WTC11 (cell line): ENCODE measurements around the gene RASSF1. TPM values are rescaled to one million over a fixed set of nuclear protein-coding genes. Genes with fewer than 3 reads are reported as not detected.

ENCODE experiments used
- ATAC-seq: fragments of 200-7000 bp; cut with Tn5 transposase; 2 replicates; pipeline ENCODE4 v1.10.0; 2021; ENCODE audit warnings: mild to moderate bottlenecking, moderate library complexity
- CTCF ChIA-PET: fragments of 300-600 bp; sonication (Branson Sonifier 250); formaldehyde crosslinking; loops from one replicate; lab custom pipeline; 2021; ENCODE audit warnings: antibody characterized with exemption; lab: Charles Lee
- POLR2A ChIA-PET: fragments of 350-600 bp; sonication (Branson Sonifier 250); formaldehyde crosslinking; loops from one replicate; lab custom pipeline; 2021; ENCODE audit warnings: antibody characterized with exemption; lab: Charles Lee
- DNase-seq: peaks from one replicate; pipeline ENCODE4 v3.0.0; 2021; ENCODE audit warnings: low spot score
- H3K27ac Mint-ChIP-seq: 2 replicates; pipeline ENCODE4 v1.8.0; 2021; ENCODE audit warnings: mixed read lengths
- H3K27me3 Mint-ChIP-seq: 2 replicates; pipeline ENCODE4 v1.8.0; 2021; ENCODE audit warnings: low read depth, mild to moderate bottlenecking, moderate library complexity, mixed read lengths
- H3K36me3 Mint-ChIP-seq: 2 replicates; pipeline ENCODE4 v1.8.0; 2021; ENCODE audit warnings: mixed read lengths
- H3K4me1 Mint-ChIP-seq: 2 replicates; pipeline ENCODE4 v1.8.0; 2022; ENCODE audit warnings: mixed read lengths
- H3K4me3 Mint-ChIP-seq: 2 replicates; pipeline ENCODE4 v1.8.0; 2021; ENCODE audit warnings: mild to moderate bottlenecking, moderate library complexity, mixed read lengths
- H3K9me3 Mint-ChIP-seq: 2 replicates; pipeline ENCODE4 v1.8.0; 2021; ENCODE audit warnings: mixed read lengths
- AFF4 ChIP-seq: sonication (generic); formaldehyde crosslinking; IDR thresholded peaks from 2 replicates; pipeline ENCODE4 v1.8.1; 2023; ENCODE audit warnings: mild to moderate bottlenecking, missing genetic modification reagents, borderline replicate concordance
- ATF1 ChIP-seq: sonication (generic); formaldehyde crosslinking; IDR thresholded peaks from 2 replicates; pipeline ENCODE4 v1.8.1; 2023; ENCODE audit warnings: mild to moderate bottlenecking, moderate library complexity, missing genetic modification reagents
- E2F5 ChIP-seq: sonication (generic); formaldehyde crosslinking; IDR thresholded peaks from 2 replicates; pipeline ENCODE4 v1.8.1; 2022; ENCODE audit warnings: mild to moderate bottlenecking, moderate library complexity, missing genetic modification reagents
- GTF2I ChIP-seq: fragments of 250-450 bp; sonication (Bioruptor Pico); conservative IDR thresholded peaks from 2 replicates; pipeline ENCODE4 v1.4.0; 2021; ENCODE audit warnings: mild to moderate bottlenecking
- HMGA2 ChIP-seq: fragments of 250-450 bp; sonication (Bioruptor Pico); IDR thresholded peaks from 2 replicates; pipeline ENCODE4 v1.4.0; 2021; ENCODE audit warnings: mild to moderate bottlenecking, moderate library complexity
- HMGXB4 ChIP-seq: sonication (generic); formaldehyde crosslinking; IDR thresholded peaks from 2 replicates; pipeline ENCODE4 v1.8.1; 2023; ENCODE audit warnings: mild to moderate bottlenecking, moderate library complexity, missing genetic modification reagents
- NFATC4 ChIP-seq: fragments of 250-450 bp; sonication (Bioruptor Pico); IDR thresholded peaks from 2 replicates; pipeline ENCODE4 v1.9.0; 2021; ENCODE audit warnings: mild to moderate bottlenecking
- NFYB ChIP-seq: sonication (generic); formaldehyde crosslinking; conservative IDR thresholded peaks from 2 replicates; pipeline ENCODE4 v1.8.0; 2022; ENCODE audit warnings: low read depth, missing genetic modification reagents
- NR1H2 ChIP-seq: sonication (generic); formaldehyde crosslinking; IDR thresholded peaks from 2 replicates; pipeline ENCODE4 v1.9.0; 2021; ENCODE audit warnings: mild to moderate bottlenecking, moderate library complexity, missing genetic modification reagents
- NR3C1 ChIP-seq: sonication (generic); formaldehyde crosslinking; conservative IDR thresholded peaks from 2 replicates; pipeline ENCODE4 v1.8.1; 2023; ENCODE audit warnings: low read depth, mild to moderate bottlenecking, missing genetic modification reagents
- SMAD3 ChIP-seq: sonication (generic); formaldehyde crosslinking; IDR thresholded peaks from 2 replicates; pipeline ENCODE4 v1.8.0; 2022; ENCODE audit warnings: missing genetic modification reagents, mild to moderate bottlenecking, borderline replicate concordance
- TCF7 ChIP-seq: sonication (generic); formaldehyde crosslinking; IDR thresholded peaks from 2 replicates; pipeline ENCODE4 v1.8.0; 2022; ENCODE audit warnings: mild to moderate bottlenecking, low read depth, missing genetic modification reagents, moderate library complexity
- TP53 ChIP-seq: sonication (generic); formaldehyde crosslinking; IDR thresholded peaks from 2 replicates; pipeline ENCODE4 v1.8.1; 2023; ENCODE audit warnings: mild to moderate bottlenecking, missing genetic modification reagents
- ZNF138 ChIP-seq: sonication (generic); formaldehyde crosslinking; conservative IDR thresholded peaks from 2 replicates; pipeline ENCODE4 v1.8.1; 2022; ENCODE audit warnings: mild to moderate bottlenecking, moderate library complexity, missing genetic modification reagents
- ZNF281 ChIP-seq: sonication (generic); formaldehyde crosslinking; IDR thresholded peaks from 2 replicates; pipeline ENCODE4 v1.8.0; 2023; ENCODE audit warnings: mild to moderate bottlenecking, missing genetic modification reagents
- ZNF512 ChIP-seq: sonication (generic); formaldehyde crosslinking; IDR thresholded peaks from 2 replicates; pipeline ENCODE4 v1.8.1; 2022; ENCODE audit warnings: missing genetic modification reagents, borderline replicate concordance
- ZNF532 ChIP-seq: fragments of 250-450 bp; sonication (Bioruptor Pico); IDR thresholded peaks from 2 replicates; pipeline ENCODE4 v1.9.0; 2021; ENCODE audit warnings: mild to moderate bottlenecking, borderline replicate concordance
- total RNA-seq: library from RNA; stranded (reverse); gene quantifications from 3 replicates; pipeline ENCODE4 v1.2.3, GENCODE V29; 2021

Gene RASSF1
- total RNA-seq, 1 experiment from 2014 or later: 14.5 TPM

- TF ChIP-seq E2F5 (CRISPR knock-in tag): no peak
- TF ChIP-seq ZNF512: no peak
- TF ChIP-seq SMAD3 (CRISPR knock-in tag): no peak
Measured at GRCh38 chr3:50356553-50356952, 15.9 kb upstream of the RASSF1 start (continued).

GRCh38 chr3:50355829-50356552, 15.4 kb upstream of the RASSF1 start:
- Mint-ChIP-seq H3K9me3 (no peaks in the 10 kb centered on the region), H3K27ac (no peak overlapping the region), H3K4me1 (peaks cover 29% of the 10 kb centered on the region), H3K4me3 (no peak overlapping the region), H3K27me3 (peaks cover 2% of the 10 kb centered on the region; the same call in 1 of the 2 replicates), H3K36me3 (peaks cover 14% of the 10 kb centered on the region)
- CTCF ChIA-PET: interaction anchor here (0.9 to 2.4 kb wide), 5 partner anchors 9 to 256 kb away, joined by 4 to 6 read pairs (median 4); partner anchors contain the start of genes CISH and ZMYND10
- ATAC-seq (no peak), DNase-seq (no peak)
- POLR2A ChIA-PET: no interaction called here
- no peak for TF ChIP-seq GTF2I
- TF ChIP-seq E2F5 (CRISPR knock-in tag): no peak
- no peak for TF ChIP-seq ZNF532
- TF ChIP-seq NFATC4 (CRISPR knock-in tag): no peak
- no peak for TF ChIP-seq ZNF281
- TF ChIP-seq TP53: no peak
- no peak for TF ChIP-seq AFF4 (CRISPR knock-in tag)
- no peak for TF ChIP-seq NR3C1 (CRISPR knock-in tag)
- no peak for TF ChIP-seq TCF7 (CRISPR knock-in tag)
- TF ChIP-seq HMGA2 (CRISPR knock-in tag): no peak
- TF ChIP-seq NR1H2: no peak
- no peak for TF ChIP-seq ATF1
- no peak for TF ChIP-seq NFYB (CRISPR knock-in tag)
- no peak for TF ChIP-seq HMGXB4
- no peak for TF ChIP-seq ZNF138 (CRISPR knock-in tag)
